Measurements from ENCODE around the gene MRPS12. TPM values are rescaled to one million over a fixed set of nuclear protein-coding genes. Genes with fewer than 3 reads are reported as not detected.

Gene MRPS12
- total RNA-seq, 4 donors from 2014 or later, result 17.7 to 33.6 (median 22.1) TPM

- no peak overlapping the region for H3K27ac ChIP-seq
- 79 to 92% methylated on average over 13 to 15 of the region's 15 CpGs for WGBS, 2 donors
- no peak overlapping the region for H3K4me3 ChIP-seq (replicated peaks in 1 of 3)
- H3K4me1 ChIP-seq, result peaks cover 0 to 7% of the 10 kb centered on the region in 2 donors
- intact Hi-C loops (cut with DNase I), result no loop called here
- H3K9me3 ChIP-seq, result no peaks in the 10 kb centered on the region
- DNase-seq, result no peak
- TF ChIP-seq CTCF (IDR thresholded peaks at IDR 0.05) (no peak), POLR2A (IDR thresholded peaks at IDR 0.05) (no peak)
- peaks cover 5% of the 10 kb centered on the region for H3K27me3 ChIP-seq
- no peaks in the 10 kb centered on the region for H3K36me3 ChIP-seq
These were observed 46.9 kb downstream of the MRPS12 start for GRCh38 chr19:38977445-38978325.

- peaks cover 0 to 7% of the 10 kb centered on the region in 2 donors for H3K4me1 ChIP-seq
- H3K36me3 ChIP-seq, result no peaks in the 10 kb centered on the region
- intact Hi-C loops (cut with DNase I), result no loop called here
- H3K27ac ChIP-seq, result no peak overlapping the region
- no peak for TF ChIP-seq CTCF (IDR thresholded peaks at IDR 0.05)
- no peak for TF ChIP-seq POLR2A (IDR thresholded peaks at IDR 0.05)
- 79 to 93% methylated on average over 3 of the region's 3 CpGs for WGBS, 2 donors
- H3K4me3 ChIP-seq (replicated peaks in 1 of 3), result no peak overlapping the region
- H3K9me3 ChIP-seq, result no peaks in the 10 kb centered on the region
- H3K27me3 ChIP-seq, result peaks cover 5% of the 10 kb centered on the region
- DNase-seq, result no peak
These were observed 47.6 kb downstream of the MRPS12 start for GRCh38 chr19:38978326-38978689.

GRCh38 chr19:38979812-38980211 lies 49.1 kb downstream of the MRPS12 start:
- no peak overlapping the region for H3K27ac ChIP-seq
- no peaks in the 10 kb centered on the region for H3K9me3 ChIP-seq
- intact Hi-C loops (cut with DNase I), result no loop called here
- TF ChIP-seq POLR2A (IDR thresholded peaks at IDR 0.05), result no peak
- TF ChIP-seq CTCF (IDR thresholded peaks at IDR 0.05), result no peak
- 81 to 87% methylated on average over 5 of the region's 5 CpGs for WGBS, 2 donors
- H3K4me3 ChIP-seq (replicated peaks in 1 of 3), result no peak overlapping the region
- peaks cover 0 to 7% of the 10 kb centered on the region in 2 donors for H3K4me1 ChIP-seq
- DNase-seq, result no peak
- peaks cover 5% of the 10 kb centered on the region for H3K27me3 ChIP-seq
- H3K36me3 ChIP-seq, result no peaks in the 10 kb centered on the region

- intact Hi-C loops (cut with DNase I), result no loop called here
- Histone ChIP-seq H3K36me3 (no peaks in the 10 kb centered on the region), H3K27ac (no peak overlapping the region), H3K4me3 (replicated peaks in 1 of 3) (no peak overlapping the region), H3K27me3 (no peaks in the 10 kb centered on the region), H3K9me3 (no peaks in the 10 kb centered on the region), H3K4me1 (peaks cover 0 to under 1% of the 10 kb centered on the region in 2 donors)
- TF ChIP-seq CTCF (IDR thresholded peaks at IDR 0.05) (no peak), POLR2A (IDR thresholded peaks at IDR 0.05) (no peak)
- WGBS, 2 donors, result 90 to 95% methylated on average over 6 to 10 of the region's 10 CpGs
- DNase-seq, result no peak
These were observed 50.0 kb downstream of the MRPS12 start for GRCh38 chr19:38980583-38981374.

Other genes with a start within 250 kb of the MRPS12 start
- 1 to 10 TPM in 2 of 4 donors, not detected in 2; 1.6 to 2.0 TPM for gene CAPN12, start 186.5 kb upstream of the MRPS12 start, total RNA-seq
- not detected for gene LGALS7, start 157.4 kb upstream of the MRPS12 start, total RNA-seq
- not detected for gene LGALS7B, start 141.7 kb upstream of the MRPS12 start, total RNA-seq
- 1 to 10 TPM in 2 of 4 donors, not detected in 2; 1.6 TPM for gene LGALS4, start 118.0 kb upstream of the MRPS12 start, total RNA-seq
- 100 to 1,000 TPM in 3 of 4 donors, 10 to 100 TPM in 1; 89.3 to 131 (median 130) TPM for gene ECH1, start 99.2 kb upstream of the MRPS12 start, total RNA-seq
- 100 to 1,000 TPM; 181 to 247 (median 232) TPM for gene HNRNPL, start 81.0 kb upstream of the MRPS12 start, total RNA-seq
- 10 to 100 TPM in 3 of 4 donors, 1 to 10 TPM in 1; 6.4 to 18.7 (median 13.5) TPM for gene RINL, start 52.7 kb upstream of the MRPS12 start, total RNA-seq
- 100 to 1,000 TPM in 1 of 4 donors, 10 to 100 TPM in 3; 69.6 to 107 (median 90.7) TPM for gene SIRT2, start 31.3 kb upstream of the MRPS12 start, total RNA-seq
- gene NFKBIB, start 31.0 kb upstream of the MRPS12 start, total RNA-seq, result 10 to 100 TPM; 18.6 to 23.7 (median 21.2) TPM
- 1 to 10 TPM in 2 of 4 donors, not detected in 2; 1.2 to 1.9 TPM for gene CCER2, start 18.8 kb upstream of the MRPS12 start, total RNA-seq
- 10 to 100 TPM; 26.6 to 52.0 (median 37.8) TPM for gene SARS2, start 181 bp upstream of the MRPS12 start, total RNA-seq
- 10 to 100 TPM in 1 of 4 donors, 1 to 10 TPM in 3; 4.3 to 18.0 (median 8.1) TPM for gene FBXO17, start 44.8 kb downstream of the MRPS12 start, total RNA-seq
- gene FBXO27, start 101.6 kb downstream of the MRPS12 start, total RNA-seq, result 1 to 10 TPM in 3 of 4 donors, under 1 TPM in 1; 0.24 to 5.0 (median 3.0) TPM
- under 1 TPM in 1 of 4 donors, not detected in 3; 0.22 TPM for gene ACP7, start 153.4 kb downstream of the MRPS12 start, total RNA-seq
- 10 to 100 TPM; 12.4 to 24.9 (median 23.2) TPM for gene PAK4, start 194.8 kb downstream of the MRPS12 start, total RNA-seq